Right hindlimb (tissue), 1 donor: ENCODE data around the gene WDTC1.
A peak's percentile ranks its signal among the peaks of the same experiment; 100 is the strongest.

Experiments
- DNase-seq: peaks from one replicate; pipeline ENCODE4 v3.0.0-alpha.2; 2018

WDTC1 gene

DNA sequence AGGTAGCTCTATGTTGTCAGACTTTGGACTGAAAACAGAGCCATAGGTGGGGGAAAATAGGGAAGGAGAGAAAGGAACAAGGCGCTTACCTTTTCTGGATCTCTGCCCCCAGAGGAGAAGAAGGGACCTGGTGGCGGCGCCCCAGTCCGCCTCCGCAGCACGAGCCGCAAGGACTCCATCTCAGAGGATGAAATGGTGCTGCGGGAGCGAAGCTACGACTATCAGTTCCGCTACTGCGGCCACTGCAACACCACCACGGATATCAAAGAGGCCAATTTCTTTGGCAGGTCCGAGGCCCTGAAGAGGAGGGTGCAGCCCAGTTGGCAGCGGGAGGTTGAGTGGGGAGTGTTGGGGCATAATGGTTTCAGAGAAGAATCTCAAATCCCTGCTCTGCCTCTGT, 69.1 kb downstream of the WDTC1 start:
- no peak for DNase-seq

- DNase-seq, result no peak
Measured at GRCh38 chr1:27306071-27306470, 71.6 kb downstream of the WDTC1 start.

- DNase-seq, result peak; percentile 56
Measured at GRCh38 chr1:27306892-27307761, 72.7 kb downstream of the WDTC1 start.

DNA sequence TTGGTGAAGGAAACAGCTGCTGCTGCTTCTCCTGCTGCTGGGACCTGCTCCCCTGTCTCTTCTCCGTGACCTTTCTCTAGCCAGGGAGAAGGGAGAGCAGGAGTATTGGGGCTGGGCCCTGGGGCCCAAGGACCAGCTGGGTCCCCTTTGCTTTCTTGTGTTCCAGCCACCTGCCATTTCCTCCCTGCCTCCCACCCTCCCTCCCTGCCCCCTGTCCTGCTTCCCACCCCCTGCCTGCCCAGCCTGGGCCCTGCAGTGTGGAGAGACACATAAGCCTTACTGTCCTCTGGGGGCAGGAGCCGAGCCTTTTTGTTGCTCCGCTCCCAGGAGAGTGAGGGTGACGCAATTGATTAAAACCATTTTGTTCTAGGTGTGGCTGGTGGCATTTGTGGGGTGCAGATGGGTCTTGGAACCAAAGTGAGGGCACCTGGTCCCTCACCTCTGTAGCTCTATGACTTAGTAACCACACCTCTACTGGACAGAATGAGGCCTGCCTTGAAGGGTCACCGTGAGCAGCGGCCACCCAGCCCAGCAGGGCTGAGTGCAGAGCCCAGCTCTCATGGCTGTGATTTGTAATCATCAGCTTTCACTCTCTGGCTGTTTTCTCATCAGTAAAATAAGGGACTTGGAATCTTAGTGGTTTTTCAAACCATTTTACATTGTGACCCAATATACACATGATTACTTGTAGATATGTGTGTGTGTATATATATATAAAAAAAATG, 73.6 kb downstream of the WDTC1 start:
- DNase-seq, result no peak

DNA sequence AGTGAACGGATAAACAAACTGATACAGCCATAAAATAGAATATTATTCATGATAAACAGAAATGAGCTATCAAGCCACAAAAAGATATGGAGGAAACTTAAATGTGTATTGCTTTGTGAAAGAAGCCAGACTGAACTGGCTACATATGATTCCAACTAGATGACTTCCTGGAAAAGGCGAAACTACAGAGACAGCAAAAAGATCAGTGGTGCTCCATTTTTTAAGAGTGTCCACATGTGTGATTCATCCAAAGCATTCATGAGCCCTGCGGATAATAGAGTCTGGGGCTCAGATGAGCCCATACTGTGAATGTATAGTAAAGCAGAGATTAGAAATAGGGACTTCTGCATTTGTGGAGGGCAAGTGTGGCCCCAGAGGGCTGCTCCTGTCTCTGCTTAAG, 79.7 kb downstream of the WDTC1 start:
- DNase-seq, result no peak

DNA sequence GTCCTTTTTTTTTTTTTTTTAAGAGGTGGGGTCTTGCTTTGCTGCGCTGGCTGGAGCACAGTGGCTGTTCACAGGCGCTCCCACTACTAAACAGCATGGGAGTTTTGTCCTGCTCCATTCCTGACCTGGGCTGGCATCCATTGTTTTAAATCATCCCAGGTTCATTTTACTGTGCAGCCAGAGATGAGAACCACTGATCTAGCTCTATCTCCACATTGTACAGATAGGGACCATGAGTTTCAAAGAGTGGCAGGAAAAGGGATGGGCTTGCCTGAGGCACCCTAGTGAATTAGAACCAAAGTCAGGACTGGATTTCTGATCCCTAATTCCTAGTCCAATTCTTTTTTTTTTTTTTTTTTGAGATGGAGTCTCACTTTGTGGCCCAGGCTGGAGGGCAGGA, 80.3 kb downstream of the WDTC1 start:
- DNase-seq, result no peak

DNA sequence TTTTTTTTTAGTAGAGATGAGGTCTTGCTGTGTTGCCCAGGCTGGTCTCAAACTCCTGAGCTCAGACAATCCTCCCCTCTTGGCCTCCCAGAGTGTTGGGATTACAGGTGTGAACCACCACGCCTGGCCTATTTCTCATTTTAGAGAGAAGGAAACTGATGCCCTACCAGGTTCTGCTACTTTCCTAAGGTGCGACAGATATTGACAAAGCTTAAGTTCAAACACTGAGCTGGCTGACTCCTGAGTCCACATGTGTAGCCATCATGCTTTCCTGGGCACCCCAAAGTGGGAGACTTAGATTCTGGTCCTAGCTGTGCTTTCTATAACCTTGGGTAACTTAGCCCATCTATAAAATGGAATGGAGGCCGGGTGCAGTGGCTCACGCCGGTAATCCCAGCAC, 82.4 kb downstream of the WDTC1 start:
- DNase-seq, result no peak

DNA sequence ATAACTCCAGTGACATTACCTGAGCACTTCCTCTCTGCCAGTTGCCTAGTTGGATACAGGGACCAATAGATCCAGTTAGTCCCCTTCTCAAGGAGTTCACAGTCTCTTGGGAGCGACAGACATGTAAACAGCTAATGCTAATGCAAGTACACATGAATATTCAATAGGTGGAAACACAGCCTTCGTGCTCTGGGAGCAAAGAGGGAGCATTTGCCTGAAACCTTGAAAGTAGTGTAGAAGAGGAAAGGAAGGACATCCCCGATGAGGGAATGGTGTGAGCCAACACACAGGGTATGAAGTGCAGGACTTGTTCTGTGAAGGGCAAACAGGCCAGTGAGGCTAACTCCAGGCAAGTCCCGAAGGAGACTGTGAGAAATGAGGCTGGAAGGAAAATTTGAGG, 83.7 kb downstream of the WDTC1 start:
- no peak for DNase-seq

DNA sequence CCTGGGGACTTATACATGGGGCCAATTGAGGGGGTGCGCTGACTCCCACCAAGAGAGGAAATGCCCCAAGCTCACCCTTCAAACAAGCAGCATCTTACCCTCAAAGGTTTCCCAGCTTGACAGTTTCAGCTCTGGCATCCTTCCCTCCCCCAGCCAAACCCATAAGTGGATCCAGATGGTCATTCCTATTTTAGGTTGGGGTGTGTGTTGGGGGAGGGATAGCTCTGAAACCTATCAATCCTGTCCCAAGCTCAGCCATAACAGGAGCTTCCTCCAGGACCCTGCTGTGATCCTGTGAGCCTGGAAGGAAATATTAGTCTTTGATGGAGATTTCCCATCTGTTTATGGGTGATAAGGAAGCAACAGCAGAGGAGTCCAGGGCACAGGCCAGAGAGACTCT, 84.2 kb downstream of the WDTC1 start:
- DNase-seq, result no peak

DNA sequence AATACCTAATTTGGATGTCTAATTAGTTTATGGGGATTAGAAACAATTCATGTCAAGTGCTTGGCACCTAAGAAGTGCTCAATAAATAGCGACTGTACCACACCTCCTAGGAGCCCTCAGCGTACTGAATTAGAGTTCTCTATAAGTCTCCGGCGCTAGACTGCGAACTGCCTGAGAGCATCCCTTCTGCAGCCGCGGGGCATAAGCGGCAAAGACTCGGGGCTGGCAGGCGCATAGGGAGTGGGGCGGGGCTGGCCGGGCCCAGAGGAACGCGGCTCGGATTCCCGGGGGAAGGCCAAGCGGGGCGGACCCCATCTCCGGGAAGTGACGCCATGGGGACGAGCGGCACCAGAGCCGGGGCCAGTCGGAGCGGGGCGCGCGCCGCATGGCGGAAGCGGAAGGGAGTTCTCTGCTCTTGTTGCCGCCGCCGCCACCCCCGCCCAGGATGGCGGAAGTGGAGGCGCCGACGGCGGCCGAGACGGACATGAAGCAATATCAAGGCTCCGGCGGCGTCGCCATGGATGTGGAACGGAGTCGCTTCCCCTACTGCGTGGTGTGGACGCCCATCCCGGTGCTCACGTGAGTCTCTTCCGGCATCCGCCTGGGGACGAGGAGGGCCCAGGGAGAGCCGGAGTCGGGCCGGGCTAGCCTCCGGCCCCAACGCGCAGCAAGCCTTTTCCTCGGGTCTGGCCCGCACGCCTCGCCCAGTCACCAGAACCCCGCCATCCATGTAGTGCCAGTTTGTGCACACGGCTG, 87.6 kb downstream of the WDTC1 start, which contains the start of gene TMEM222:
Gene TMEM222, plus strand, starts transcription at position 351 of the 756 bp plus-strand sequence. Its CDS starts 35 bp downstream, at position 386.
- peak; percentile 97 for DNase-seq

- no peak for DNase-seq
Measured at GRCh38 chr1:27322569-27323240, 88.3 kb downstream of the WDTC1 start.

DNA sequence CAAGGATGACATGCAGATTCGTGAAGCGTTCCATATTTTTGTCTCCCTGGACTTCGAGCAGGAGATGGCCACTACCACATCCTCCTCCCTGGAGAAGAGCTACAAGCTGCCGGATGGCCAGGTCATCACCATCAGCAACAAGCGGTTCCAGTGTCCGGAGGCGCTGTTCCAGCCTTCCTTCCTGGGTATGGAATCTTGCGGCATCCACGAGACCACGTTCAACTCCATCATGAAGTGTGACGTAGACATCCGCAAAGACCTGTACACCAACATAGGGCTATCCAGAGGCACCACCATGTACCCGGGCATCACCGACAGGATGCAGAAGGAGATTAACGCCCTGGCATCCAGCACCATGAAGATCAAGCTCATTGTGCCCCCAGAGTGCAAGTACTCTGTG, 90.9 kb downstream of the WDTC1 start:
- DNase-seq, result no peak

- no peak for DNase-seq
Measured at GRCh38 chr1:27327964-27328363, 93.5 kb downstream of the WDTC1 start.

- no peak for DNase-seq
Measured at GRCh38 chr1:27330786-27331185, 96.4 kb downstream of the WDTC1 start.

DNA sequence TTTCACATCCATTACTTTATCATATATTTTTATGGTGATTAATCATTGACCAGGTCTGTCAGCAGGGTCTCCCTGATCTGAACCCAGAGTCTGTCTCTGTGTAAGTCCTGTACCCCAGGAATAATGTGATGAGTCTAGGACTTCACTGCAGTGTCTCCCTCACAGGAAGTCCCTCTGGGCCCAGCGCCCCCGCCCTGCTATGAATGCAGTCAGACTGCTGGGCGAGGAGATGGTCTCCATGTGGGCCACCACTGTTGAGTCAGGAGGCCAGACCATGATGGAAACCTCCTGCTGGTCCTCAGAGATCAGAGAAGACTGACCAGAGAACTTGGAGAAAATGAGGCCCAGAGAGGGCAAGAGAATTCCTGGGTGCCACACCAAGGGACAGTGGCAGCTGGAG, 97.0 kb downstream of the WDTC1 start:
- no peak for DNase-seq

DNA sequence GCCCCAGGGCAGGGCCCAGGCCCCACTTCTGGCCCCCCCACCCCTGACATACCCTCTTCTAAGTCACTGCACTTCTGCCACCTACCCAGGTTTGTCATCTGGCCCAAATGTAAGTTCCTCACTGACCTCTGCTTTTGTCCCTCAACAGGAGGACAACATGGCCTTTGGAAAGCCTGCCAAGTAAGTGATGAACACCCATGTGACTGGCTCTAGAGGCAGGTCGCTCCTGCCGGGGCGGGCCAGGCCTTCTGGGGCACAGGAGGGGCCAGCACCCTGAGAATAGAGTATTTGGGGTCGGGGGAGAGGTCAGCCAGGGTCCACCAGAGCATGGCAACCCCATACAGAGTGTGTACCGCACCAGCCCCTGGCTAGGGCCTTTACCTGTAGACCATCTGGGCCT, 97.5 kb downstream of the WDTC1 start:
- no peak for DNase-seq

DNA sequence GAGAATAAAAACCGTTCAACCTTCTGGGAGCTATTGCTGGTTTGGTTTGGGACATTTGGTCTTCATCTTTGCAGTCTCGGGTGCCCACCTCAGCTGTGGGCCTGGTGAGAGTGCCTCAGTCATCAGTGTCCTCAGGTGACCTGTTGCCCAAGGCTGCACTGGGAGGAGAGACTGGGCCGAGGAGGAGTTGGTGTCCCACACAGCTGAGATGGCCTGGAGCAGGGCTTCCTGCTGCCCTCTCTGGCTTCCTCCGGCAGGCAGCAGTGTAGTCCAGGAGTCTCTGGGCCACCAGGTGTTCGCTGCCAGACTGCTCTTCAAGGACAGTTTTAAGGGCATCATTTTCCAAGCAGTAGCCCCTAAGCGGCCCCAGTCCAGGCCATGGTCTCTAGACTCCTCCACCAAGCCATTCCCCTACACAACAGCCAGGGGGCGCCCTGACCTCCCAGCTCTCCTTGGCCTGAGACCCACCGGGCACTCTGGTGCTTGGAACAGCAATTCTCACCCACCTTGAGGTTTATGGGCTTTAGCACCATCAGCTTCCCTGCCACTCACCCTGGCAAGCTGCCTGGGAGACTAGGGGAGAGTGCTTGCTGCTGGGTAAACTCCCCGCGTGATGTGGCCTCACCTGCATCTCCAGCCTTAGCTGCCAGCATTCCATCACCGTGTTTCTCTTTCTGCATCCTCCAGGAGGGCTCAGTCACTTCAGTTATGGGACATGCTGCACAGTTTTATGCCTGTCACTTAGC, 98.3 kb downstream of the WDTC1 start:
- no peak for DNase-seq

GRCh38 chr1:27333717-27334279, 99.4 kb downstream of the WDTC1 start:
- DNase-seq, result no peak

- DNase-seq, result no peak
Measured at GRCh38 chr1:27335506-27336422, 101.3 kb downstream of the WDTC1 start.

GRCh38 chr1:27336756-27337155, 102.3 kb downstream of the WDTC1 start:
- DNase-seq, result no peak

GRCh38 chr1:27338751-27339150, 104.3 kb downstream of the WDTC1 start:
- DNase-seq, result no peak
